A549 treated with RU486 at 1 μM for 4 hours (cell line): ENCODE data around the gene BEX1. TPM values are rescaled to one million over a fixed set of nuclear protein-coding genes. Genes with fewer than 3 reads are reported as not detected.

Experiments used
- total RNA-seq: library from RNA; stranded (reverse); fragments of 200-300 nt; extraction: Qiagen RNA extraction; gene quantifications from 5 replicates; pipeline ENCODE4 v1.2.3, GENCODE V29; 2022; ENCODE audit warnings: low read depth

The BEX1 gene
- total RNA-seq: not detected in 5 replicates

GRCh38 chrX:103063918-103064434, at the start of gene BEX1:
Gene BEX1, minus strand, starts transcription at chrX:103064171. Its CDS starts 897 bp downstream, at chrX:103063274.

GRCh38 chrX:103092942-103093341, 29.0 kb upstream of the BEX1 start, which contains the start of gene NXF3:
Gene NXF3, minus strand, starts transcription at chrX:103093143. Its CDS starts 120 bp downstream, at chrX:103093023.

Other genes starting within 250 kb of the BEX1 start
- 0.12 to 0.61 TPM (median 0.22 TPM) in 3 of 5 replicates, not detected in the others for gene RAB40AL, start 126.9 kb downstream of the BEX1 start, total RNA-seq
- gene NXF3, start 29.0 kb upstream of the BEX1 start, total RNA-seq: not detected in 5 replicates
- 1.4 to 2.3 TPM (median 2.2 TPM) in 5 replicates for gene BEX4, start 150.9 kb upstream of the BEX1 start, total RNA-seq
- gene TCEAL8, start 191.0 kb upstream of the BEX1 start, total RNA-seq: 16.9 to 41.0 TPM (median 30.2 TPM) in 5 replicates
- gene TCEAL5, start 212.6 kb upstream of the BEX1 start, total RNA-seq: not detected in 5 replicates
- gene BEX2, start 246.8 kb upstream of the BEX1 start, total RNA-seq: 7.5 to 12.9 TPM (median 10.3 TPM) in 5 replicates